T-helper 1 cell treated with Interleukin-12 subunit alpha and Interleukin-12 subunit beta and Interleukin-4 antibody, amounts not matched to agents 30 ng/mL and 1 ng/mL, for 36 hours (primary cell): ENCODE measurements around the gene CROCC2. TPM values are rescaled to one million over a fixed set of nuclear protein-coding genes. Genes with fewer than 3 reads are reported as not detected.

Experiments
- intact Hi-C: fragments of 100-400 bp; cut with micrococcal nuclease; formaldehyde crosslinking; loops from one replicate; pipeline ENCODE4 v1.15.1; 2024
- total RNA-seq: library from RNA; stranded (reverse); gene quantifications from 2 replicates; pipeline ENCODE4 v1.2.3, GENCODE V29; 2022

CROCC2 gene
- total RNA-seq, 1 donor from 2014 or later: not detected

GRCh38 chr2:240904216-240905175 is 1.6 kb upstream of the CROCC2 start:
- intact Hi-C loops: no loop called here

- intact Hi-C loops: no loop called here
These were observed 857 bp upstream of the CROCC2 start for GRCh38 chr2:240905176-240905781.

- intact Hi-C loops: no loop called here
These were observed 915 bp downstream of the CROCC2 start for GRCh38 chr2:240906911-240907590.

GRCh38 chr2:240909216-240909974 is 3.3 kb downstream of the CROCC2 start:
- intact Hi-C loops: no loop called here

- intact Hi-C loops: loop anchor here (5.0 kb wide), 2 partner anchors 126 to 236 kb away; partner anchors contain the start of gene PASK
These were observed 5.6 kb downstream of the CROCC2 start for GRCh38 chr2:240911641-240912265.

- intact Hi-C loops: loop anchor here (5.0 kb wide), 2 partner anchors 124 to 234 kb away; partner anchors contain the start of gene PASK
These were observed 7.0 kb downstream of the CROCC2 start for GRCh38 chr2:240912878-240913809.

- intact Hi-C loops: loop anchor here (5.0 kb wide), 2 partner anchors 123 to 233 kb away; partner anchors contain the start of gene PASK
These were observed 7.9 kb downstream of the CROCC2 start for GRCh38 chr2:240913810-240914644.

GRCh38 chr2:240914645-240915525 is 8.7 kb downstream of the CROCC2 start:
- intact Hi-C loops: loop anchor here (5.0 kb wide), 2 partner anchors 122 to 232 kb away; partner anchors contain the start of gene PASK

GRCh38 chr2:240915526-240916341 is 9.6 kb downstream of the CROCC2 start:
- intact Hi-C loops: no loop called here

- intact Hi-C loops: no loop called here
These were observed 10.5 kb downstream of the CROCC2 start for GRCh38 chr2:240916571-240917008.

GRCh38 chr2:240917009-240917683 is 11.0 kb downstream of the CROCC2 start:
- intact Hi-C loops: no loop called here

- intact Hi-C loops: no loop called here
These were observed 11.6 kb downstream of the CROCC2 start for GRCh38 chr2:240917684-240918257.

GRCh38 chr2:240918258-240919091 is 12.3 kb downstream of the CROCC2 start:
- intact Hi-C loops: no loop called here

- intact Hi-C loops: no loop called here
These were observed 13.1 kb downstream of the CROCC2 start for GRCh38 chr2:240919161-240919781.
